H9 (cell line): ENCODE results near the gene TRMT1. TPM values are rescaled to one million over a fixed set of nuclear protein-coding genes. Genes with fewer than 3 reads are reported as not detected.

Experiments used
- DNase-seq: peaks from one replicate; pipeline ENCODE4 v3.0.0-alpha.2; 2017
- H2AFZ ChIP-seq: one replicate; pipeline ENCODE4 v1.6.1; 2013; ENCODE audit warnings: mild to moderate bottlenecking, low read length, control low read depth, moderate library complexity
- H2AK5ac ChIP-seq: 2 replicates; pipeline ENCODE4 v1.6.1; 2013; ENCODE audit warnings: low read length, control low read depth, mixed read lengths; ENCODE audit not compliant: insufficient read length
- H2BK120ac ChIP-seq: one replicate; pipeline ENCODE4 v1.6.1; 2013; ENCODE audit warnings: low read depth, mild to moderate bottlenecking, low read length, control low read depth, inconsistent platforms; ENCODE audit not compliant: poor library complexity, severe bottlenecking
- H2BK12ac ChIP-seq: 2 replicates; pipeline ENCODE4 v1.6.1; 2013; ENCODE audit warnings: low read length, control low read depth, mixed read lengths, low read depth; ENCODE audit not compliant: insufficient read length
- H2BK15ac ChIP-seq: 2 replicates; pipeline ENCODE4 v1.6.1; 2013; ENCODE audit warnings: low read depth, low read length, control low read depth
- H2BK20ac ChIP-seq: one replicate; pipeline ENCODE4 v1.6.1; 2013; ENCODE audit warnings: low read depth, mild to moderate bottlenecking, low read length, control low read depth, inconsistent platforms; ENCODE audit not compliant: poor library complexity, severe bottlenecking
- H2BK5ac ChIP-seq: 2 replicates; pipeline ENCODE4 v1.6.1; 2013; ENCODE audit warnings: low read length, control low read depth, mixed read lengths; ENCODE audit not compliant: insufficient read length
- H3K14ac ChIP-seq: 2 replicates; pipeline ENCODE4 v1.6.1; 2013; ENCODE audit warnings: low read length, control low read depth; ENCODE audit not compliant: insufficient read depth
- H3K18ac ChIP-seq: 2 replicates; pipeline ENCODE4 v1.6.1; 2013; ENCODE audit warnings: low read depth, mild to moderate bottlenecking, mixed read lengths, low read length, control low read depth; ENCODE audit not compliant: insufficient read length
- H3K23ac ChIP-seq: 2 replicates; pipeline ENCODE4 v1.6.1; 2013; ENCODE audit warnings: low read length, control low read depth, mixed read lengths, low read depth; ENCODE audit not compliant: insufficient read length
- H3K23me2 ChIP-seq: 2 replicates; pipeline ENCODE4 v1.6.1; 2013; ENCODE audit warnings: low read depth, mild to moderate bottlenecking, mixed read lengths, low read length, control low read depth; ENCODE audit not compliant: insufficient read length, poor library complexity, severe bottlenecking
- H3K27ac ChIP-seq: 2 replicates; pipeline ENCODE4 v1.5.1; 2013; ENCODE audit warnings: low read length, control low read depth, mixed read lengths, low read depth; ENCODE audit not compliant: insufficient read length
- H3K27me3 ChIP-seq: 2 replicates; pipeline ENCODE4 v1.6.1; 2013; ENCODE audit warnings: low read length, control low read depth, inconsistent platforms; ENCODE audit not compliant: insufficient read depth
- H3K4ac ChIP-seq: 2 replicates; pipeline ENCODE4 v1.6.1; 2013; ENCODE audit warnings: low read depth, mild to moderate bottlenecking, control low read depth, inconsistent platforms, low read length, moderate library complexity
- H3K4me1 ChIP-seq: 2 replicates; pipeline ENCODE4 v1.6.1; 2013; ENCODE audit warnings: low read length, control low read depth, inconsistent platforms; ENCODE audit not compliant: insufficient read depth
- H3K4me2 ChIP-seq: 2 replicates; pipeline ENCODE4 v1.6.1; 2013; ENCODE audit warnings: low read length, control low read depth, mixed read lengths; ENCODE audit not compliant: insufficient read length, insufficient read depth
- H3K56ac ChIP-seq: 2 replicates; pipeline ENCODE4 v1.6.1; 2013; ENCODE audit warnings: low read depth, mild to moderate bottlenecking, mixed read lengths, low read length, control low read depth; ENCODE audit not compliant: insufficient read length
- H3K79me1 ChIP-seq: 2 replicates; pipeline ENCODE4 v1.6.1; 2013; ENCODE audit warnings: low read depth, mild to moderate bottlenecking, moderate library complexity, low read length, control low read depth, inconsistent platforms; ENCODE audit not compliant: insufficient read depth, poor library complexity, severe bottlenecking
- H3K79me2 ChIP-seq: 2 replicates; pipeline ENCODE4 v1.6.1; 2013; ENCODE audit warnings: low read length, control low read depth, inconsistent platforms; ENCODE audit not compliant: insufficient read depth
- H3K9ac ChIP-seq: 2 replicates; pipeline ENCODE4 v1.6.1; 2013; ENCODE audit warnings: low read length, control low read depth, mixed read lengths; ENCODE audit not compliant: insufficient read length; ENCODE audit errors: extremely low read depth
- H3K9me3 ChIP-seq: one replicate; pipeline ENCODE4 v1.6.1; 2013; ENCODE audit warnings: low read depth, low read length, inconsistent platforms; ENCODE audit not compliant: control insufficient read depth
- H3T11ph ChIP-seq: one replicate; pipeline ENCODE4 v1.6.1; 2013; ENCODE audit warnings: mild to moderate bottlenecking, low read length, control low read depth, inconsistent platforms
- H4K20me1 ChIP-seq: one replicate; pipeline ENCODE4 v1.6.1; 2013; ENCODE audit not compliant: control insufficient read depth, insufficient read length, insufficient read depth
- H4K5ac ChIP-seq: 2 replicates; pipeline ENCODE4 v1.6.1; 2013; ENCODE audit warnings: low read depth, mild to moderate bottlenecking, mixed read lengths, low read length, control low read depth; ENCODE audit not compliant: insufficient read length
- H4K8ac ChIP-seq: replicated peaks from 2 replicates; pipeline ENCODE4 v1.6.1; 2013; ENCODE audit warnings: low read length, control low read depth, mixed read lengths, low read depth; ENCODE audit not compliant: insufficient read length
- H4K91ac ChIP-seq: 2 replicates; pipeline ENCODE4 v1.6.1; 2013; ENCODE audit warnings: low read depth, mild to moderate bottlenecking, moderate library complexity, mixed read lengths, low read length, control low read depth; ENCODE audit not compliant: insufficient read length
- H3K27ac Mint-ChIP-seq, 3 experiments: 2 replicates in 2 of 3; 3 replicates in 1 of 3; pipeline ENCODE4 v1.8.0; 2020 to 2021; ENCODE audit warnings: mixed read lengths in 3 of 3, mild to moderate bottlenecking in 1 of 3, moderate library complexity in 1 of 3
- H3K27me3 Mint-ChIP-seq: 2 replicates; pipeline ENCODE4 v1.8.0; 2021; ENCODE audit warnings: low read depth, mild to moderate bottlenecking, moderate library complexity, mixed read lengths
- H3K36me3 Mint-ChIP-seq, 3 experiments: 2 replicates in 2 of 3; 3 replicates in 1 of 3; pipeline ENCODE4 v1.8.0; 2020 to 2021; ENCODE audit warnings: low read depth in 3 of 3, mixed read lengths in 3 of 3; ENCODE audit not compliant: insufficient read depth in 1 of 3
- H3K4me1 Mint-ChIP-seq, 2 experiments: 2 replicates each; pipeline ENCODE4 v1.8.0; 2020; ENCODE audit warnings: mixed read lengths in 2 of 2
- H3K4me3 Mint-ChIP-seq, 2 experiments: 2 replicates in 1 of 2; 3 replicates in 1 of 2; pipeline ENCODE4 v1.8.0; 2020 to 2021; ENCODE audit warnings: mild to moderate bottlenecking in 2 of 2, mixed read lengths in 2 of 2, moderate library complexity in 1 of 2
- H3K9me3 Mint-ChIP-seq, 2 experiments: 2 replicates in 1 of 2; 3 replicates in 1 of 2; pipeline ENCODE4 v1.8.0; 2020; ENCODE audit warnings: mild to moderate bottlenecking in 2 of 2, mixed read lengths in 2 of 2, moderate library complexity in 1 of 2
- CTCF ChIP-seq: fragments of 200-600 bp; sonication (generic); conservative IDR thresholded peaks from 3 replicates; pipeline ENCODE4 v1.8.0; 2021; ENCODE audit warnings: antibody characterized with exemption, mild to moderate bottlenecking
- WGBS: extraction: QIAGEN DNeasy Blood & Tissue Kit; methylation state at CpG from one replicate; pipeline ENCODE4 v1.1.7; 2013; ENCODE audit warnings: missing lambda C conversion rate, low lambda C conversion rate, mixed read lengths; ENCODE audit not compliant: insufficient read length; ENCODE audit errors: extremely low coverage; 5-methylcytosine and 5-hydroxymethylcytosine counted together
- total RNA-seq: library from RNA; stranded (reverse); gene quantifications from 2 replicates; pipeline ENCODE4 v1.2.1, GENCODE V29; 2021

TRMT1 gene
- total RNA-seq, 1 experiment from 2014 or later, result 95.7 TPM

- Histone ChIP-seq H4K8ac (no peak overlapping the region), H4K5ac (no peak overlapping the region), H3K18ac (no peak overlapping the region), H3K23me2 (peaks cover 3% of the 10 kb centered on the region), H2BK120ac (no peak overlapping the region), H2AFZ (no peak overlapping the region), H3K14ac (no peak overlapping the region), H3K9me3 (no peaks in the 10 kb centered on the region), H3T11ph (no peak overlapping the region), H4K20me1 (peaks cover 3% of the 10 kb centered on the region), H2BK5ac (no peak overlapping the region), H3K79me1 (no peaks in the 10 kb centered on the region), H3K23ac (no peak overlapping the region), H2BK12ac (no peak overlapping the region), H3K4ac (no peak overlapping the region), H3K27me3 (peaks cover 33% of the 10 kb centered on the region; the same call in 1 of the 2 replicates), H3K27ac (no peak overlapping the region), H2BK20ac (no peak overlapping the region), H3K9ac (no peak overlapping the region), H2AK5ac (no peak overlapping the region), H3K56ac (no peak overlapping the region), H3K4me2 (no peak overlapping the region), H3K4me1 (no peaks in the 10 kb centered on the region), H4K91ac (no peak overlapping the region), H3K79me2 (no peaks in the 10 kb centered on the region), H2BK15ac (no peak overlapping the region)
- no peak for DNase-seq
- peaks cover 7% of the 10 kb centered on the region in 2 experiments; a peak in 4 of 5 replicates for H3K9me3 Mint-ChIP-seq
- 0 out of 5 replicates have a peak overlapping the region, but pooled peaks of 1 of the 2 experiments have one; percentile 68 for H3K4me3 Mint-ChIP-seq
- H3K27me3 Mint-ChIP-seq, result peaks cover 66% of the 10 kb centered on the region
- H3K27ac Mint-ChIP-seq, result no peak overlapping the region
- no CpG with 5 or more reads among the region's 18 CpGs for WGBS
- TF ChIP-seq CTCF, result peak; percentile 62
- H3K4me1 Mint-ChIP-seq, result peaks cover 18 to 33% of the 10 kb centered on the region in 2 experiments
- peaks cover 0 to 3% (median 2%) of the 10 kb centered on the region in 3 experiments; a peak in 3 of 7 replicates for H3K36me3 Mint-ChIP-seq
Measured at GRCh38 chr19:13100841-13101589, 15.5 kb downstream of the TRMT1 start.
